LNCAP (cell line): ENCODE results near the gene PLAAT4.

ENCODE experiments used
- TF ChIP-seq, protein P1 (sequence below): fragments of 450-650 bp; IDR thresholded peaks from 2 replicates; pipeline ENCODE4 v1.5.1; 2017; ENCODE audit warnings: mild to moderate bottlenecking

PLAAT4 gene

DNA sequence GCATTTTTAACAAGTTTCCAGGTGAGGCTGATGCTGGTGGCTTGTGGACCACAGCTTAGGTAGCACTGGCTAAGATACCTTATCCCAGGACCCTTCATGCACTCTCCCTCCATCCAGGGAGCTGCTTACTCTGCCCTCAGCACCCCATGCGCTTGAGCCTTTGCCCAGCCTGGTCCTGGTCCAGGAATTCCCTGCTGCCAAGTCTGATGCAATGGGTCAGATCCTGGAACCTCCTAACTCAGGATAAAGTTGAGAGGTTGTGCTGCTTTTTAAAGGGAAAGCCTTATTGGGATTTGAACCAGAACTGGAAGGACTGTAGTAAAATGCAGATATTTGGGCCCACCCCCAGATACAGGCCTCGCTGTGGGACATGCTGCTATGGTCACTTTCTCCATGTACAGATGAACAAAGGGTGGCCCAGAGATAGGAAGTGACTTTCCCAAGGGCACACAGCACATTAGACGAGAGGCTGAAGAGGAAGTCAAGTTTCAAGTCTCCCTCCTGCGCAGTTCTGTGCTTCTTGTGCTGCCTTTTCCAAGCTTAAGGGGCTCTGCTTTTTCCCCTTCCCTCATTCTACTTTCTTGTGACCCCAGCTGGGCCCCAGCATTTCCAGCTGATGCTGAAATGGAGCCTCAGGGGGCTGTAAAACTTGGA is 31.5 kb upstream of the PLAAT4 start:
- TF ChIP-seq, protein P1, sequence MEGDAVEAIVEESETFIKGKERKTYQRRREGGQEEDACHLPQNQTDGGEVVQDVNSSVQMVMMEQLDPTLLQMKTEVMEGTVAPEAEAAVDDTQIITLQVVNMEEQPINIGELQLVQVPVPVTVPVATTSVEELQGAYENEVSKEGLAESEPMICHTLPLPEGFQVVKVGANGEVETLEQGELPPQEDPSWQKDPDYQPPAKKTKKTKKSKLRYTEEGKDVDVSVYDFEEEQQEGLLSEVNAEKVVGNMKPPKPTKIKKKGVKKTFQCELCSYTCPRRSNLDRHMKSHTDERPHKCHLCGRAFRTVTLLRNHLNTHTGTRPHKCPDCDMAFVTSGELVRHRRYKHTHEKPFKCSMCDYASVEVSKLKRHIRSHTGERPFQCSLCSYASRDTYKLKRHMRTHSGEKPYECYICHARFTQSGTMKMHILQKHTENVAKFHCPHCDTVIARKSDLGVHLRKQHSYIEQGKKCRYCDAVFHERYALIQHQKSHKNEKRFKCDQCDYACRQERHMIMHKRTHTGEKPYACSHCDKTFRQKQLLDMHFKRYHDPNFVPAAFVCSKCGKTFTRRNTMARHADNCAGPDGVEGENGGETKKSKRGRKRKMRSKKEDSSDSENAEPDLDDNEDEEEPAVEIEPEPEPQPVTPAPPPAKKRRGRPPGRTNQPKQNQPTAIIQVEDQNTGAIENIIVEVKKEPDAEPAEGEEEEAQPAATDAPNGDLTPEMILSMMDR = no peak

DNA sequence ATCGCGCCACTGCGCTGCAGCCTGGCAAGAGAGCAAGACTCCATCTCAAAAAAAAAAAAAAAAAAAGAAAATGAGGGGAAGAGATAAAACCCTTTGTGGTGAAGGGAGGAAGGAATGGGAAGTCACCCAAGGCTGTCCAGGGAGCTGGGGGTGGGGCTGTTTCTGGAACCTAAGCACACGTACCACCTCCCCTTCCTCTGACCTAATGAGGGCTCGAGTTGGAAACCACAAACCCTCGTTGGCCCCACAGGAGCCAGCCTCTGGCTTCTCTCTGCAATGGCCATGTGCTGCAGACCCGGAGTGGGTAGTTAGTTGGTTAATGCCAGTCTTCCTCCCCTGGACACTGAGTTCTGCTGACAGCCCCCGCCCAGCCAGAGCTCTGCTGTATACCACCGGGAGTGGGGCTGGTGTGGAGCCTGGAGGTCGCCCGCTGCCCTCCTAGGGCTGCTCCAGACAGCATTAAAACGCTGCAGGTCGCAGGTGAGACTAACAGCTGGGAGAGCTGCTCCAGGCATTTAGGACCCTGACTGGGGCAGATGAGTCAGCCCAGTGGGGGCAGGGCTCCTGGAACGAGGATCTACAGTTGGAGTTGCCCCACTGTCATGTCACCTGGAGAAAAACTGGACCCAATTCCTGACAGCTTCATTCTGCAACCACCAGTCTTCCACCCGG is 30.6 kb upstream of the PLAAT4 start, which contains the start of gene LGALS12:
TSS of gene LGALS12 (plus strand) at position 228 of the 672 bp plus-strand sequence. CDS start at position 603, 375 bp downstream.
- TF ChIP-seq, protein P1 = no peak

DNA sequence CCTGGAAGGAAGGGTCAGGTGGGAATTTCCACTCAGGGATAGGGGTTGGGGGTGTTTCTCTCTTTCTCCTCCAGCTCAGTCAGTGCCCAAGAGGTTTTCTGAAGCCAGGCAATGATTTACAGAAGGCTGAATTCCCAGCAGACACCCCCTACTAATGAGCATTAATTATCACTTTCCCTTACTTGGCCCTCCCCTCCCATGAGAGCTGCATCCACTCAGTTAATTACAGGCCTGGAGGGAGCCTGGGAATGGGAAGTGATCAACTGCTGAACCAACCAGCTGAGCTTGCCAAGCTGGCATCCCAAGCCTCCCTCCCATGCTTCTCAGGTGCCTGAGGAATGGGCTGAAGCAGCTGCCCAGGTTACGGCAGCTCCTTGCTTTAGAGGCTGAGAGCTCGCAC is 29.7 kb upstream of the PLAAT4 start:
- TF ChIP-seq, protein P1 = no peak

DNA sequence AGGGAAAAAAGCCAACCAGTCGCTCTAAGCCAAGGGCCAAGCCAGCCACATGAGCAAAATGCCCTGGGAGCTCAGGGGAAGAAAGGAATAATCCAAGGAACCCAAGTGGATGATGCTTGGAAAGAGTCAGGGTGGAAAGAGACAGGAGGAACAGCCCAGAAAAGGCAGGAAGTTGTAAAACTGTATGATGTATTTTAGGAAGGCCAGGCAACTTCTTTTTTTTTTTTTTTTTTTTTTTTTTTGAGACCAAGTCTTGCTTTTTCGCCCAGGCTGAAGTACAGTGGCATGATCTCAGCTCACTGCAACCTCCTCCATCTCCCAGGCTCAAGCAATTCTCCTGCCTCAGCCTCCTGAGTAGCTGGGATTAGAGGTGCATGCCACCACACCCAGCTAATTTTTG is 29.1 kb upstream of the PLAAT4 start:
- TF ChIP-seq, protein P1 = no peak

DNA sequence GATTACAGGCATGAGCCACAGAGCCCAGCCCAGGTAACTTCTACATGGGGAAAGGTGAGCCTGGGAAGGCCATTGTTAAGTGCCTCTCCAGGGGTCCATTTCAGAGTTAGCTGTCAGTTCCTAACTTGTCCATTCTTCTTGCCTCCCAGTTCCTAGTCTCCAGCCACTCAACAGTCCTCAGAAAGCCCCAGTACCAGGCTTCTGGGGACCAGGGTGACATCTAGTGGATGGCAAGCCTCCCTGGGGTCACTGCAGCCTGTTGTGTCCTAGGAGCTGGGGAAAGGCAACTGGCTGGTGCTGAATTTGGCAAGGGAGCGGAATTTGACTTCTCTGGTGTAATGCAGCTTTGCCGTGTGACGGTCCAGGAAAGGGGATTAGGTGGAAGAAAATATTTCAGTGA is 28.6 kb upstream of the PLAAT4 start:
- TF ChIP-seq, protein P1 = peak; percentile 56

DNA sequence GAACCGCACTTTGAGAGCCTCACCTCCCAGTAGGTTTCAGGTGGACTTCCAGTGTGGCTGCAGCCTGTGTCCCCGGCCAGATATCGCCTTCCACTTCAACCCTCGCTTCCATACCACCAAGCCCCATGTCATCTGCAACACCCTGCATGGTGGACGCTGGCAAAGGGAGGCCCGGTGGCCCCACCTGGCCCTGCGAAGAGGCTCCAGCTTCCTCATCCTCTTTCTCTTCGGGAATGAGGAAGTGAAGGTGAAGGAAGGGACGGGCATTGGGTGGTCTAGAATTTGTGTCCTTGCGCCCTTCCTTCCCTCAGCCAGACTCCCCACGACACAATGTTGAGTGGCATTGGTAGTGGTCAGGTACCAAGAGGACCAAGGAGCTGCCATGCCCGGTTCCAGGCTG is 27.9 kb upstream of the PLAAT4 start:
- TF ChIP-seq, protein P1 = no peak

DNA sequence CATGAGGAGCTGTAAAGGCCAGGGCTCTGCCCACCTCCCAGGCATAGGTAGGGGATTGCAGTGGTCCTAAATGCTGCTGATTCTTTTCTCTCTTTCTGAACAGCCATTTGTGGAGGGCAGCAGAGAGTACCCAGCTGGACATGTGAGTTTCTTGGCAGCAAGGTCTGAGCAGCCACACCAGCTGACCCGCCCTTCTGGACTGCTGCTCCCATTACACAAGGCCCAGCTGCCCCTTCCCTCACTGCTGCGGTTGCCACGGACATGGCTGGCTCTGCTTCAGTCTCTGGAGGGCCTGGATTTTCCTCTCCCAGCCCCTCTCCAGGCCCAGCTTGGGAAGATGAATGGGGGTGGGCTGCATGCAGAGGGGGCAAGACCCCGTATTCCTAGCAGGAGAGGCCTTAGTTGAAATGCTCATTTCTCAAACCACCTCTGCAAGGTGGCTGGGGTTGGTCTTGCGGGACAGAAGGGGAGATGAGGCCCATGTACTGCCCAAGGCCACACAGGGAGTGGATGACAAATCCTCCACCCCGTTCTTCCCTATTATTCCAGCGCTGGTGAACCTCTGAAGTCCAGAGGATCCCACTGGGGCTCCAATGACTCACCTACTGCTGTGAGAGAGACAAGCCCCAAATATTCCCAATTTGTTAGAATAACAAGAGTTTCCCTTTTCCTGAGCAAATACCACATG is 26.1 kb upstream of the PLAAT4 start:
- TF ChIP-seq, protein P1 = no peak
